Measurements from ENCODE around the gene NACC1.
A peak's percentile ranks its signal among the peaks of the same experiment; 100 is the strongest.

DNA sequence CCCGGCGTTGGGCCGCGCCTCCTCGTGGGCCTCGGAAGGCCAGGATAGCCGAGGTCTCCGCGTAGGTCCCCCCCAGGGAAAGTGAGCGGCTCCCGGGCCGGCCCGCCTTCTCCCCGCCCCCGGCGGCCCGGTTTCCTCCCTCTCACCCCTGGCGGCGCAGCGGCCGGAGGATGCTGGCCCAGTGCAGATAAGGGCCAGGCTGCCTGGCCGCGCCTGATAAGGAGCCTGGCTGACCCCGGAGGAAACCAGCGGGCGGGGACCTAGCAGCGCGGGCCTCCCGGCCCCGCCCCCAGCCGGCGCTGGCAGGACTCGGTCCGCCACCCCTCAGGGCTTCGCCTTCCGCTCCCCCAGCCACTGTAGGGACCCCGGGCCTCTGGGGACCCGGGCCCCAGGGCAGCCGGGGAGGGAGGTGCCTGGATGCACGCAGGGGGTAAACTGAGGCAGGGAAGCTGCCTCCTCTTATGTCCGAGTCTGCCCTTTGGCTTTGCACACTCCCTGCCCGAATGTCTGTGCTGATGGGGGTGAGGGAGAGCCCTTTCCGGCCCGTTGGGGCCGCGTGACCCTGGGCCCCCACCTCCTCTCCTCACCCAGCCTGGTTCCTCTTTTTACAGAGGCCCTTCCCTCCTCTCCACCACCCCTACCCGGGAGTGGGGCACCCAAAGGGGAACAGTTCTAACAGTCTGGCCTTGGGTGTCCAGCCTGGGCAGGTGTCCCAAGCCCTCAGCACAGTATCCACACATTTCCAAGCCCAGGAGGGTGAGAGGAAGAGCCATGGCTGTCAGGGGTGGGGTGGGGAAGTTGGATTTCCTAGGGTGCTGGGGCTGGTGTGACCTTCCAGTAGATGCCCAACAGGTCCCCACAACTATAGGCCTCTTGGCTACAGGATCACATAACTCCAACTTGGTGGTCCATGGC, 15.1 kb upstream of the NACC1 start, which contains the start of gene LYL1:
- TF ChIP-seq, protein P1, sequence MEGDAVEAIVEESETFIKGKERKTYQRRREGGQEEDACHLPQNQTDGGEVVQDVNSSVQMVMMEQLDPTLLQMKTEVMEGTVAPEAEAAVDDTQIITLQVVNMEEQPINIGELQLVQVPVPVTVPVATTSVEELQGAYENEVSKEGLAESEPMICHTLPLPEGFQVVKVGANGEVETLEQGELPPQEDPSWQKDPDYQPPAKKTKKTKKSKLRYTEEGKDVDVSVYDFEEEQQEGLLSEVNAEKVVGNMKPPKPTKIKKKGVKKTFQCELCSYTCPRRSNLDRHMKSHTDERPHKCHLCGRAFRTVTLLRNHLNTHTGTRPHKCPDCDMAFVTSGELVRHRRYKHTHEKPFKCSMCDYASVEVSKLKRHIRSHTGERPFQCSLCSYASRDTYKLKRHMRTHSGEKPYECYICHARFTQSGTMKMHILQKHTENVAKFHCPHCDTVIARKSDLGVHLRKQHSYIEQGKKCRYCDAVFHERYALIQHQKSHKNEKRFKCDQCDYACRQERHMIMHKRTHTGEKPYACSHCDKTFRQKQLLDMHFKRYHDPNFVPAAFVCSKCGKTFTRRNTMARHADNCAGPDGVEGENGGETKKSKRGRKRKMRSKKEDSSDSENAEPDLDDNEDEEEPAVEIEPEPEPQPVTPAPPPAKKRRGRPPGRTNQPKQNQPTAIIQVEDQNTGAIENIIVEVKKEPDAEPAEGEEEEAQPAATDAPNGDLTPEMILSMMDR (IDR thresholded peaks at IDR 0.05; ENCODE audit: low read depth, low read length): no peak
- peak; percentile 51 for TF ChIP-seq POLR2A (IDR thresholded peaks at IDR 0.05; ENCODE audit: extremely low read depth, insufficient read length)
- TF ChIP-seq, protein P2, sequence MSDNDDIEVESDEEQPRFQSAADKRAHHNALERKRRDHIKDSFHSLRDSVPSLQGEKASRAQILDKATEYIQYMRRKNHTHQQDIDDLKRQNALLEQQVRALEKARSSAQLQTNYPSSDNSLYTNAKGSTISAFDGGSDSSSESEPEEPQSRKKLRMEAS (IDR thresholded peaks at IDR 0.05; ENCODE audit: low read depth, low read length): peak; percentile 48

Data from NB4 (cell line).